ENCODE measurements around the gene PRDX6.
A peak's percentile ranks its signal among the peaks of the same experiment; 100 is the strongest.
"Not testable (repeated sequence)": the region's sequence is repeated elsewhere in the genome, so short reads cannot be mapped to it uniquely, and the experiment has no call there.

Gene PRDX6

DNA sequence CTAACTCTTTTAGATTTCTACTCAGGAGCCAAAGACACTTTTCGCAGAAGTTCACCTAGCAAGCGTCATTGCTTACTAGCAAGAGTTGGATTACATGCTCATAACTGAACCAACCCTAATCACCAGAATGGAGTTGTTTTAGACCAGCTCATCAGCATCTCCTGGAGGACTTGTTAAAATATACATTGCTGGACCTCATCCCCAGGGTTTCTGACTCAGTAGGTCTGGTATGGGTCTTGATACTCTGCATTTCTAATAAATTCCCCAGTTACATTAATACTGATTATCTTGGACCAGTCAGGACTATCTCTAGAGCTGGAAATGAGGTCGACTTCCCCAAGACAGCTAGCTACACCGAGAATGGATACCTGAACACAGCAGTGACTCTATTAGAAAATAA, 9.7 kb upstream of the PRDX6 start:
- peak; percentile 70 for DNase-seq (ENCODE audit: low read depth)

GRCh38 chr1:173469656-173470055, 7.5 kb upstream of the PRDX6 start:
- no peak for DNase-seq (ENCODE audit: low read depth)

- no peak for DNase-seq (ENCODE audit: low read depth)
Measured at GRCh38 chr1:173470608-173471007, 6.5 kb upstream of the PRDX6 start.

- peak; percentile 79 for DNase-seq (ENCODE audit: low read depth)
Measured at GRCh38 chr1:173473599-173474011, 3.5 kb upstream of the PRDX6 start.

DNA sequence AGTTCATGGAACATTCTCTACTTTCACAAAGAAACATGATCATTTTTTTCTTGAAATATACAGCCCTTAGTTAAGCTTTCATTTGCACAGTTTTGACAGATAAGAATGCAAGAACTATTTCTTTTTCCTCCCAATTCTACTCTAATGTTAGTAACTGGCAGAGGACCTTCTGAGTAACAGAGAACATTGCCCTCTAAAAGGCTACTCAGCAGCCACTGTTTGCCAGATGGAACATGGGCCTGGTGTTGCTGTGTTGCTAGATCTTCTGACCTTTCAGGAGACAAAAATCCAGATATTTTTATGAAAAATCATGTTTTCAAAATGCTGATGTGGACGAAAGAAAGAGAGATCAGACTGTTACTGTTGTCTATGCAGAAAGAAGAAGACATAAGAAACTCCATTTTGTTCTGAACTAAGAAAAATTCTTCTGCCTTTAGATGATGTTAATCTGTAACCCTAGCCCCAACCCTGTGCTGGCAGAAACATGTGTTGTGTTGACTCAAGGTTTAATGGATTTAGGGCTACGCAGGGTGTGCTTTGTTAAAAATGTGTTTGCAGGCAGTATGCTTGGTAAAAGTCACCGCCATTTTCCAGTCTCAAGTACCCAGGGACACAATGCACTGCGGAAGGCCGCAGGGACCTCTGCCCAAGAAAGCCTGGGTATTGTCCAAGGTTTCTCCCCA, 2.9 kb upstream of the PRDX6 start:
- DNase-seq (ENCODE audit: low read depth), result no peak

DNA sequence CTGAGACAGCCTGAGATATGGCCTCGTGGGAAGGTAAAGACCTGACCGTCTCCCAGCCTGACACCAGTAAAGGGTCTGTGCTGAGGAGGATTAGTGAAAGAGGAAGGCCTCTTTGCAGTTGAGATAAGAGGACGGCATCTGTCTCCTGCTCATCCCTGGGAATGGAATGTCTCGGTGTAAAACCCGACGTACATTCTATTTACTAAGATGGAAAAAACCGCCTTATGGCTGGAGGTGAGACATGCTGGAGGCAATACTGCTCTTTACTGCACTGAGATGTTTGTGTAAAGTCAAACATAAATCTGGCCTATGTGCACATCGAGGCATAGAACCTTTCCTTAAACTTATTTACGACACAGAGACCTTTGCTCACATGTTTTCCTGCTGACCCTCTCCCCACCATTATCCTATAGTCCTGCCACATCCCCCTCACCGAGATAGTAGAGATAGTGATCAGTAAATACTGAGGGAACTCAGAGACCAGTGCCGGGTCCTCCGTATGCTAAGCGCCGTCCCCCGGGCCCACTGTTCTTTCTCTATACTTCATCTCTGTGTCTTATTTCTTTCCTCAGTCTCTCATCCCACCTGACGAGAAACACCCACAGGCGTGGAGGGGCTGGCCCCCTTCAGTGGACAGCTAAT, 2.2 kb upstream of the PRDX6 start:
- DNase-seq (ENCODE audit: low read depth), result not testable (repeated sequence)

DNA sequence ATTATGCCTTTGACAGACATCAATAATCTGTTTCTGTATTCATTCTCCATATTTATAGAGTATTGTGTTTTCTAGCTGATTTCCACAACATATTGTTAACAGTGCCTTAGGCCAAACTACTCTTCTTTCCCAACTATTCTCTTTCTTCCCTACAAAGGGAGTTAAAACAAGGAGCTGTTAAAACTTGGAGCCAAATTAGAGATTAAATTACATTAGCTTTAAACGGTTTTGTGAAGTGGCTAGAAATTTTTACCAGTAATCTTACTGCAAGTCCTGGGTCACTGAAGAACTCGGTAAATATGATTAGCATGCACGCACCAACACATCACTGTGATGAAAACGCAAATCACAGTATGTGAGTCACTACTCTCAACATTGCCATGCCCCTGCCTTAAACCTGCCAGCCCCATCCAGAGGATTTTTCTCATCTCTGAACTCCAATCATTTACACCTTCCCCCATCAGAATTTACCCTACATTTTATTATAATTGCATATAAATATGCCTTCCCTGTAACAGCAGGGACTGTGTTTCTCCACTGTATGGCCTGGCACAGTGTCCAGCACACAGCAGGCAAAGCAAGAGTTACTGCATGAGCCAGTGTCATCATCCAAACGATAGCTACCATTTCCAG, 1.5 kb upstream of the PRDX6 start:
- peak; percentile 72 for DNase-seq (ENCODE audit: low read depth)

DNA sequence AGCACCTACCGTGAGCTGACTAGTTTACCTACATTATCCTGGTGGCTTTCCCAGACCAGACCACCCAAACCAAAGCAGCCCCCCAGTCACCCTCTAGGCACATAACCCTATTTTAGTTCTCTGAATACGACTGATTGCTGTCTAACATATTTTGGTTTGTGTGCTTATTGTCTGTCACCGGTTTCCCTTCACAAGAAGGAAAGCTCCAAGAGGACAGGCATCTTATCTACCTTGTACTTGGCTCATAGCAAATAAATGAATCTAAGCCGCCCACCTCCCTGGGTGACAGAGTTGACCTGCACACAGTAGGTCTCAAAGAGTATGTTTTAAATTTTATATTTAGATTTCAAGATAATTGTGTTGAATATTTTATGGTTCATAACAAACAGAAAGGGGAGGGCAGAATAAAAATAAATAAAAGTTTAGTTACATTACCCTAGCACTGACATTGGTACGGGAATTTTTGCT, 904 bp upstream of the PRDX6 start:
- no peak for DNase-seq (ENCODE audit: low read depth)

DNA sequence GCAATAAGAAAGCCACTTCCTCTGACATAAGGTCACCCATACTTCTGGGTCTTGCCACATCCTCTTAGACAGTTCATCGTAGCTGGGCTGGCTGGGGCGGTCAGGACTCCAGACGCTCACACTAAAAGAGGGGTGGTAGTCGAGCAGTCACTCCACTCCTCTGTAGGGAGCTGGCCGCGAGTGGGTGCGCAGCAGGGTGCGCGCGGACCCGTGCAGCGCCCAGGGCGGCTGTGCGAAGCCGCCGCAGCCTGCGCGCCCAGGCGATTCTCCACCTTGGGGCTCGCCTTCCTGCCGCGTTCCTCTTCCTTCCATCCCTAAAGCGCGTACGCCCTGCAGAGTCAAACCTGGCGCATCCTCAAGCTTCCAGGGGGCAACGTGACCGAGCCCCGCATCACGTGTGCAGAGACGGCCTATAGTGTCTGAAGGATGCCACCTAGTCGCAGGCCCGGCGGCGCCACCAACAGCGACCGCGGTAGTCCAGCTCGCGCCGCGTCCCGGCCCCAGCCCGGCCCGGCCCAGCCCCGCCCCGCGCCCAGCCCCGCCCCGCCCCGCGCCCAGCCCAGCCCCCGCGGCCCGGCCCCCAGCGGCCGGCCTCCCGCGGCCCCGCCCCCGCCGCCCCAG, 360 bp upstream of the PRDX6 start:
- DNase-seq (ENCODE audit: low read depth), result peak; percentile 96

- peak; percentile 69 for DNase-seq (ENCODE audit: low read depth)
Measured at GRCh38 chr1:173478094-173478674, 1.0 kb downstream of the PRDX6 start.

DNA sequence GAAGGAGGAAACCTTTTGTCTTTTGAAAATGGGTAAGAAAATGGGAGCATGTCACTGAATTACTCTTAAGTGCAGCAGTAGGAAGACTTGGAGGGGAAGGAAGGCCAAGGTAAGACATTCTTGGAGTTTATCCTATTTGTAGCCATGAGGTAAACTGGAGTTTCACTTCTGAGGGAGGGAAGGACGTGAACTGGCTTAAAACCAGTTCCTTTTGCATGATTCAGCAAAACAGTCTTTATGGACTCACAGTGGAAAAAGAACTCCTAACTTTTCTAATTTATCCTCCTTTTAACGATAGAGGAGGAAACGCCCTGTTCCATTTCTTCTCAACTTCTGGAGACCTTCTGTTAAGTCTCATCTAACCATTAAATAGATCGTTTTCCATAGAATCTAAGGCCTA, 2.5 kb downstream of the PRDX6 start:
- peak; percentile 28 for DNase-seq (ENCODE audit: low read depth)

DNA sequence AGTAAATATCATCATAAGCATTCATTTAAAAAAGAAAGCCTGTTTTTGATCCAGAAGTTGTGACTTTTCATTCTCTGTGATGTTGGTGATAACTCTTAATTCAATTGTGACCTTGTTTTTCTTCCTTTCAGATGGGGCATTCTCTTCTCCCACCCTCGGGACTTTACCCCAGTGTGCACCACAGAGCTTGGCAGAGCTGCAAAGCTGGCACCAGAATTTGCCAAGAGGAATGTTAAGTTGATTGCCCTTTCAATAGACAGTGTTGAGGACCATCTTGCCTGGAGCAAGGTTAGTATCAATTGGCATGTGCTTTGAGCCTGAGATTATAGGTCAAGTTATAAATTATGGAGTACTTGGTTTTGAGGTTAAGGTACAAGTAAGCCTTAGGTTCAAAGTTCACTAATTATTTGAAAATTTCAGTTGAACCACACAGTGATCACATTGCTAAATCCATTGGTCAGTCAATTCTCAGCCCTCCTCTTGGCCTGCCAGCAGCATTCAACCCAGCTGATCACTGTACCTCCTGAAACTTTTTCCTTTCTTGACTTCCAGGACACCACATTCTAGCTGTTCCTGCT, 4.1 kb downstream of the PRDX6 start:
- DNase-seq (ENCODE audit: low read depth), result no peak

DNA sequence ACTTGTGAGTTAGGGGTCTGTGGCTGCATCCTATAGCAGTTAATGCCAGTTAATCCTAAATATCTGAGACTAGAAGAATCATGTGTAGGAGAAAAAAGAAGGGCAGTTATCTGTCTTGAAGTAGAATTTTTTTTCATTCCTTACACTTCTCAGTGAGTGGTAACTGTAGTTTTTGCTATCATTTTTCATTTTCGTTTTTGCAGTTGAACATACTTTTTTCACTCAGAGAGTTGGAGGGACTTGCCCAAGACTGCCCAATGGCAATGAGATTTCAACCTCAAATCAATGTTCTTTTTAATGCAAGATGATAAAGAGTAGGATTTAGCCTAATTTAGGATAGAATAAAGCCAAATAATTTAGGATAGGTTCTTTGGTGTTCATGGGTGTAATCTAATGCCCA, 5.5 kb downstream of the PRDX6 start:
- no peak for DNase-seq (ENCODE audit: low read depth)

GRCh38 chr1:173484276-173484675, 7.1 kb downstream of the PRDX6 start:
- no peak for DNase-seq (ENCODE audit: low read depth)

DNA sequence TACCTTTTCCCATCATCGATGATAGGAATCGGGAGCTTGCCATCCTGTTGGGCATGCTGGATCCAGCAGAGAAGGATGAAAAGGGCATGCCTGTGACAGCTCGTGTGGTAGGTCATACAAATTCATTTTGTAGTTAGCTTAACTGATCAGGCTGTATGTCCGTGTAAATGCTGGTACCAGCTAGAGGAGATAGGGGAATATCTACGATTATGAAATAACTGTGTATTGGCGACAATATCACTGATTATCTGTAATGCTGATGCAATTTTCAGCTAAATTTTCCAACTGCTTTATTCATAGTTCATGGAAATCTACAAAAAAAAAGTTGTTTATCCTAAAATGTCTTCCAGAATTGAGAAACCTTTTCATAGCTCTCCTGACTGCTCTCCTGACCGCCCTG, 8.3 kb downstream of the PRDX6 start:
- no peak for DNase-seq (ENCODE audit: low read depth)

DNA sequence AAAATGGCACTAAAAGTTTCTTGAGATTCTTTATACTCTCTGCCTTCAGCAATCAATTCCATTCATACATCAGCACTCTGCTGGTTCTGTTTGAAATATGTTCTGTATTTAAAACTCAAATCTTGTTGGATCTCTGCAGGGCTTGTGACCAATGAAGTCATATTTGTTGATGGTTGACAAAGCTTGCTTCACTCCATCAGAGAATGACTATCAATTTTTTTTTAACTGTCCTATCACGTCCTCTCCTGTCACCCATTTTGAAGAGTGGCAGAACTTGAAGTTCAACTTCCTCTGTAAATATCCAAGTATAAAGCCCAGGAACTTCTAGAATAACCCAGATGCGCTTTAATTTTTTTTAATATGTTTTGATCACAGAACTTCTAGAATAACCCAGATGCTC, 10.9 kb downstream of the PRDX6 start:
- DNase-seq (ENCODE audit: low read depth), result no peak

DNA sequence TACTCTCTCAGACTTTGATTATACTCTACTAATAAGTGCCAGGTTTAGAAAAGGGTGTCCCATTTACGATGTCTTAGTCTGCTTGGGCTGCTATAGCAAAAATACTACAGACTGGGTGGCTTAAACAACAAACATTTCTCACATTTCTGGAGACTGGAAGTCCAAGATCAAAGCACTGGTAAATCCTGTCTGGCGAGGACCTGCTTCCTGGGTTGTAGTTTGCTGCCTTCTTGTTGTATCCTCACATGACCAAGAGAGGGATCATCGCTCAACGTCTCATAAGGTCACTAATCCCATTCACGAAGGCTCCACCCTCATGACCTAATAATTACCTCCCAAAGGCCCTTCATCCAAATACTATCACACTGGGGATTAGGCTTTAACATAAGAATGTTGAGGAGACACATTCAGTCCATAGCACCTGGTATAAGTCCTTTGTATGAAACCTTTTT, 12.0 kb downstream of the PRDX6 start:
- peak; percentile 33 for DNase-seq (ENCODE audit: low read depth)

DNA sequence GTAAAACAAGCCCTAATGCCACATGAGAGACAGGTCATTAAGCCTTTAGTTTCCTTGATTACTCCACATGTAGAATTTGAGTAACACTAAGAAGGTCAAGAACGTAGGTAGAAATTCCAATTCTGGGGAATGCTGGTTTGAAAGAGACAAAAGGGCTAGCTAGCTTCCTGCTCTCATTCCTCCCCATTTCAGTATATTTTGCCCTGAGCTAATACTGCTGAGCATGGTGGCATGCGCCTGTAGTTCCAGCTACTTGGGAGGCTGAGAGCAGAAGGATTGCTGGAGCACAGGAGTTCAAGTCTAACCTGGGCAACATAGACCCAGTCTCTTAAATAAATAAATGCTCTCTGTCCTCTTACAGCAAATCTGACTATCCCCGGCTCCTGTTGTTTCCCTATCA, 12.8 kb downstream of the PRDX6 start:
- peak; percentile 32 for DNase-seq (ENCODE audit: low read depth)

DNA sequence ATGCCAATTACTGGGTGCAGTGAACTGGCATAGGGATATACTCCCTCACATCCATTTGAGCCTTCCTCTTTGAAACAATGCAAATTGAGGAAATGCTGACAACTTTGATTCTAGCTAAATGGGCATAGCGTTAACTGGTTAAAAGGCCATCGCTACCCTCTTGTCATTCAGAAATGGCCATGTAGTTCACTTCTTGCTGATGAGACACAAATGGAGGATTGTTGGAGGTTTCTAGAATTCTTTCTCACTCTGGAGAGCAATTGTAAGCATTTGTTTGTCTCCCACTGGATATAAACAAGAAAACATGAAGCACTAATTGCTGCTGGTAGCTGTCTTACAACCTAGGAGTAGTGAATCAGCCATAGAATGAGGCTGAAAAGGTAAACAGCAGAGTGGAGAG, 14.4 kb downstream of the PRDX6 start:
- DNase-seq (ENCODE audit: low read depth), result no peak

DNA sequence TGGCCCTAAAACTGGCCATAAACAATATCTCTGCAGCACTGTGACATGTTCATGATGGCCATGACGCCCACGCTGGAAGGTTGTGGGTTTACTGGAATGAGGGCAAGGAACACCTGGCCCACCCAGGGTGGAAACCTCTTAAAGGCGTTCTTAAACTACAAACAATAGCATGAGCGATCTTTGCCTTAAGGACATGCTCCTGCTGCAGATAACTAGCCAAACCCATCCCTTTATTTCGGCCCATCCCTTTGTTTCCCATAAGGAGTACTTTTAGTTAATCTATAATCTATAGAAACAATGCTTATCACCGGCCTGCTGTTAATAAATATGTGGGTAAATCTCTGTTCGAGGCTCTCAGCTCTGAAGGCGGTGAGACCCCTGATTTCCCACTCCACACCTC, 16.0 kb downstream of the PRDX6 start:
- not testable (repeated sequence) for DNase-seq (ENCODE audit: low read depth)

DNA sequence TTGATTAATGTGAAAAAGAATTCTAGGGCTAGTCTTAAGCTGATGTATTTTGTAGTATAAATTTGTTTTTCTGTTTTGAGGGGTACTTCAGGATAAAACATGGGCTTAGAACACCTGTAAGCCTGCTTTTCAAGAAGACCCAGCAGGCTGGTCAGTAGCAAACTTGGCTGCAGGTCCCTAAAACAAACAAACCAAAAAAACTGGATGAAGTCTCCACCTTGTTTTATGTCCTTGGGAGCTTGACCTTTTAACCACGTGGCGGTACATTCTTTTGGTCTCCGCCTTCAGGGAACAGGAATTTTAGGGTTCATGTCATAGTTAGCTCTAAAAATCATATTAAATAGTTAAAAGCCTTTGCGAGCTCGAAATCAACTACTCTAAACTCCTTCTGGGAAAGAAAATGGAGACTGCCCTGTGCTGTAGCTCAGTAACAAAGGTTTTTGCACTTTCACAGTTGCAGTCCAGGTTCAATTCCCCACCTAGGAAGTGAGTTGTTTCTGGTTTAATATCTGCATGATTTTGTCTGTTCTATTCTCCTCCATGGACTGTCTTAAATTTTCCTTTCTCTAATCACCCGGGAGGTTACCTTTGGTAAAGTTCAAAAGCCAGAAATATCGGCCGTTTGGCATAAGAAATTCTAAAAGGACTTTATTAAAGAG, 18.6 kb downstream of the PRDX6 start:
- no peak for DNase-seq (ENCODE audit: low read depth)
